RWPE2 (cell line): ENCODE measurements around the gene ADAMTS17.

Experiments
- ATAC-seq: fragments of 200-7000 bp; cut with Tn5 transposase; 3 replicates; pipeline ENCODE4 v1.9.1; 2021; ENCODE audit warnings: low read depth
- DNase-seq: peaks from one replicate; pipeline ENCODE4 v3.0.0-alpha.2; 2020; ENCODE audit warnings: low spot score
- H3K27ac ChIP-seq: fragments of 450-650 bp; 2 replicates; pipeline ENCODE4 v1.5.1; 2017; ENCODE audit warnings: mild to moderate bottlenecking; ENCODE audit not compliant: poor library complexity, severe bottlenecking
- H3K27me3 ChIP-seq: fragments of 250-450 bp; sonication (Bioruptor Pico); 2 replicates; pipeline ENCODE4 v1.5.1; 2021; ENCODE audit warnings: mild to moderate bottlenecking, moderate library complexity; ENCODE audit not compliant: insufficient read depth, poor library complexity, severe bottlenecking
- H3K36me3 ChIP-seq: fragments of 250-450 bp; sonication (Bioruptor Pico); 2 replicates; pipeline ENCODE4 v1.5.1; 2020; ENCODE audit warnings: low read depth, mild to moderate bottlenecking, moderate library complexity
- H3K4me1 ChIP-seq: fragments of 250-450 bp; sonication (Bioruptor Pico); 2 replicates; pipeline ENCODE4 v1.5.1; 2021; ENCODE audit warnings: mild to moderate bottlenecking, moderate library complexity; ENCODE audit not compliant: insufficient read depth, poor library complexity, severe bottlenecking
- H3K4me3 ChIP-seq: fragments of 250-450 bp; sonication (Bioruptor Pico); 2 replicates; pipeline ENCODE4 v1.5.1; 2021; ENCODE audit warnings: mild to moderate bottlenecking, moderate library complexity; ENCODE audit not compliant: severe bottlenecking
- H3K9me3 ChIP-seq: fragments of 250-450 bp; sonication (Bioruptor Pico); 2 replicates; pipeline ENCODE4 v1.5.1; 2021; ENCODE audit warnings: mild to moderate bottlenecking, moderate library complexity; ENCODE audit not compliant: severe bottlenecking
- CTCF ChIP-seq: fragments of 450-650 bp; IDR thresholded peaks from one replicate; pipeline ENCODE4 v1.5.1; 2017; ENCODE audit warnings: mild to moderate bottlenecking, moderate library complexity; ENCODE audit not compliant: poor library complexity, severe bottlenecking

The ADAMTS17 gene

GRCh38 chr15:100328796-100329195 lies 13.0 kb downstream of the ADAMTS17 start:
- Histone ChIP-seq H3K36me3 (no peaks in the 10 kb centered on the region), H3K27me3 (no peaks in the 10 kb centered on the region), H3K27ac (no peak overlapping the region), H3K4me1 (no peaks in the 10 kb centered on the region), H3K9me3 (no peaks in the 10 kb centered on the region), H3K4me3 (no peak overlapping the region)
- no peak for TF ChIP-seq CTCF
- ATAC-seq: no peak
- DNase-seq: no peak

GRCh38 chr15:100318880-100319279 lies 22.9 kb downstream of the ADAMTS17 start:
- no peak overlapping the region for H3K27ac ChIP-seq
- H3K9me3 ChIP-seq: no peaks in the 10 kb centered on the region
- no peak for DNase-seq
- no peaks in the 10 kb centered on the region for H3K4me1 ChIP-seq
- H3K36me3 ChIP-seq: no peaks in the 10 kb centered on the region
- no peaks in the 10 kb centered on the region for H3K27me3 ChIP-seq
- H3K4me3 ChIP-seq: no peak overlapping the region
- TF ChIP-seq CTCF: no peak
- peak; percentile 68 for ATAC-seq

GRCh38 chr15:100314809-100315400 lies 26.9 kb downstream of the ADAMTS17 start:
- Histone ChIP-seq H3K4me1 (no peaks in the 10 kb centered on the region), H3K9me3 (no peaks in the 10 kb centered on the region), H3K27me3 (no peaks in the 10 kb centered on the region), H3K36me3 (no peaks in the 10 kb centered on the region), H3K27ac (no peak overlapping the region), H3K4me3 (no peak overlapping the region)
- no peak for ATAC-seq
- TF ChIP-seq CTCF: no peak
- no peak for DNase-seq

GRCh38 chr15:100311833-100312476 lies 29.8 kb downstream of the ADAMTS17 start:
- no peak overlapping the region for H3K4me3 ChIP-seq
- H3K4me1 ChIP-seq: peaks cover 10% of the 10 kb centered on the region
- ATAC-seq (no peak), DNase-seq (no peak)
- no peaks in the 10 kb centered on the region for H3K27me3 ChIP-seq
- no peaks in the 10 kb centered on the region for H3K36me3 ChIP-seq
- no peak overlapping the region for H3K27ac ChIP-seq
- TF ChIP-seq CTCF: no peak
- no peaks in the 10 kb centered on the region for H3K9me3 ChIP-seq

GRCh38 chr15:100311154-100311625 lies 30.6 kb downstream of the ADAMTS17 start:
- DNase-seq: no peak

More at GRCh38 chr15:100311154-100311625, 30.6 kb downstream of the ADAMTS17 start:
- Histone ChIP-seq H3K4me3 (no peak overlapping the region), H3K4me1 (peaks cover 10% of the 10 kb centered on the region), H3K36me3 (no peaks in the 10 kb centered on the region), H3K9me3 (no peaks in the 10 kb centered on the region), H3K27me3 (no peaks in the 10 kb centered on the region), H3K27ac (no peak overlapping the region)
- no peak for TF ChIP-seq CTCF
- no peak for ATAC-seq
